Caco-2 (cell line): ENCODE results near the gene SPOP. TPM values are rescaled to one million over a fixed set of nuclear protein-coding genes. Genes with fewer than 3 reads are reported as not detected.
A peak's percentile ranks its signal among the peaks of the same experiment; 100 is the strongest.
"Not testable (repeated sequence)": the region's sequence is repeated elsewhere in the genome, so short reads cannot be mapped to it uniquely, and the experiment has no call there.

Experiments
- BruUV-seq: library from RNA; stranded (reverse); fragments of 400-500 nt; replicated peaks from 2 replicates; lab custom pipeline; 2021; lab: Mats Ljungman, UMichigan
- CTCF ChIA-PET: fragments of 300-600 bp; sonication (Branson Sonifier 250); formaldehyde crosslinking; loops from one replicate; lab custom pipeline; 2022; ENCODE audit warnings: antibody characterized with exemption; lab: Charles Lee
- POLR2A ChIA-PET: fragments of 300-600 bp; sonication (Branson Sonifier 250); formaldehyde crosslinking; loops from one replicate; lab custom pipeline; 2022; ENCODE audit warnings: antibody characterized with exemption; lab: Charles Lee
- DNase-seq, 2 experiments: peaks; one replicate each; pipeline versions ENCODE4 v3.0.0 to v3.0.0-alpha.2; 2020 to 2022
- H3K27me3 ChIP-seq: replicated peaks from 2 replicates; pipeline ENCODE4 v1.6.0; 2011; ENCODE audit warnings: low read length; ENCODE audit not compliant: control insufficient read depth, insufficient read depth
- H3K36me3 ChIP-seq: 2 replicates; pipeline ENCODE4 v1.5.1; 2011; ENCODE audit warnings: low read length; ENCODE audit not compliant: control insufficient read depth, insufficient read depth
- H3K4me1 ChIP-seq: fragments of 250-450 bp; sonication (Bioruptor Pico); 2 replicates; pipeline ENCODE4 v1.5.1; 2020; ENCODE audit warnings: mild to moderate bottlenecking
- H3K4me3 ChIP-seq: 2 replicates; pipeline ENCODE4 v1.5.1; 2011; ENCODE audit warnings: low read depth, mild to moderate bottlenecking, control low read depth, low read length
- H3K9me3 ChIP-seq: fragments of 250-450 bp; sonication (Bioruptor Pico); 2 replicates; pipeline ENCODE4 v1.5.1; 2020; ENCODE audit warnings: mild to moderate bottlenecking, moderate library complexity
- H3K27ac Mint-ChIP-seq: one replicate; pipeline ENCODE4 v1.8.0; 2022; ENCODE audit warnings: mixed read lengths; ENCODE audit not compliant: unreplicated experiment
- H3K27me3 Mint-ChIP-seq: one replicate; pipeline ENCODE4 v1.8.0; 2022; ENCODE audit warnings: mixed read lengths; ENCODE audit not compliant: insufficient read depth, unreplicated experiment
- H3K36me3 Mint-ChIP-seq: one replicate; pipeline ENCODE4 v1.8.0; 2022; ENCODE audit warnings: mild to moderate bottlenecking, mixed read lengths; ENCODE audit not compliant: insufficient read depth, unreplicated experiment
- H3K4me1 Mint-ChIP-seq: one replicate; pipeline ENCODE4 v1.8.0; 2022; ENCODE audit warnings: low read depth, mixed read lengths; ENCODE audit not compliant: unreplicated experiment
- H3K4me3 Mint-ChIP-seq: one replicate; pipeline ENCODE4 v1.8.0; 2022; ENCODE audit warnings: mild to moderate bottlenecking, moderate library complexity, mixed read lengths; ENCODE audit not compliant: unreplicated experiment
- H3K9me3 Mint-ChIP-seq: one replicate; pipeline ENCODE4 v1.8.0; 2022; ENCODE audit warnings: mixed read lengths; ENCODE audit not compliant: unreplicated experiment
- intact Hi-C: fragments of 100-400 bp; cut with micrococcal nuclease; formaldehyde crosslinking; loops from one replicate; pipeline ENCODE4 v1.10.0; 2022; ENCODE audit not compliant: unreplicated experiment
- total RNA-seq: library from RNA; stranded (reverse); gene quantifications from 2 replicates; pipeline ENCODE4 v1.2.3, GENCODE V29; 2022
- TF ChIP-seq, protein P1 (sequence below), 2 experiments: fragments of 200-600 bp in 1 of 2; IDR thresholded peaks; 1 replicate in 1 of 2; 2 replicates in 1 of 2; pipeline versions ENCODE4 v1.5.1 to v1.8.0; 2011 to 2022; ENCODE audit warnings: antibody characterized with exemption in 1 of 2, control low read depth in 1 of 2, inconsistent platforms in 1 of 2, low read depth in 1 of 2, low read length in 1 of 2, mild to moderate bottlenecking in 1 of 2, moderate library complexity in 1 of 2; ENCODE audit not compliant: insufficient read depth in 1 of 2, severe bottlenecking in 1 of 2, unreplicated experiment in 1 of 2

The SPOP gene
- total RNA-seq, 1 experiment from 2014 or later = 70.2 TPM

DNA sequence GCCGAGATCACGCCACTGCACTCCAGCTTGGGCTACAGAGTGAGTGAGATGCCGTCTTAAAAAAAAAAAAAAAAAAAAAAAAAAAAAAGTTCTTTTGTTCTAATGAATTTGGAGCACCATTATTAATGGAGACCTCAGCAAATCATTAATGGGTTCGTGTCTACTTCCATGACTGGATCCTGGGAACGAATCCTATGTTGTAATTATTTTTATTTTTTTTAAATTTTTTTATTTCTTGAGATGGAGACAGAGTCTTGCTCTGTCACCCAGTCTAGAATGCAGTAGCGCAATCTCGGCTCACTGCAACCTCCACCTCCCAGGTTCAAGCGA is 30.7 kb downstream of the SPOP start:
- H3K4me1 ChIP-seq = peaks cover 13% of the 10 kb centered on the region
- CTCF ChIA-PET = interaction anchor here (0.6 to 1.7 kb wide), 5 partner anchors 71 to 90 kb away, joined by 3 to 8 read pairs (median 5); no protein-coding TSS in a partner anchor
- H3K27me3 Mint-ChIP-seq = no peaks in the 10 kb centered on the region
- H3K4me1 Mint-ChIP-seq = peaks cover 17% of the 10 kb centered on the region
- TF ChIP-seq, protein P1, sequence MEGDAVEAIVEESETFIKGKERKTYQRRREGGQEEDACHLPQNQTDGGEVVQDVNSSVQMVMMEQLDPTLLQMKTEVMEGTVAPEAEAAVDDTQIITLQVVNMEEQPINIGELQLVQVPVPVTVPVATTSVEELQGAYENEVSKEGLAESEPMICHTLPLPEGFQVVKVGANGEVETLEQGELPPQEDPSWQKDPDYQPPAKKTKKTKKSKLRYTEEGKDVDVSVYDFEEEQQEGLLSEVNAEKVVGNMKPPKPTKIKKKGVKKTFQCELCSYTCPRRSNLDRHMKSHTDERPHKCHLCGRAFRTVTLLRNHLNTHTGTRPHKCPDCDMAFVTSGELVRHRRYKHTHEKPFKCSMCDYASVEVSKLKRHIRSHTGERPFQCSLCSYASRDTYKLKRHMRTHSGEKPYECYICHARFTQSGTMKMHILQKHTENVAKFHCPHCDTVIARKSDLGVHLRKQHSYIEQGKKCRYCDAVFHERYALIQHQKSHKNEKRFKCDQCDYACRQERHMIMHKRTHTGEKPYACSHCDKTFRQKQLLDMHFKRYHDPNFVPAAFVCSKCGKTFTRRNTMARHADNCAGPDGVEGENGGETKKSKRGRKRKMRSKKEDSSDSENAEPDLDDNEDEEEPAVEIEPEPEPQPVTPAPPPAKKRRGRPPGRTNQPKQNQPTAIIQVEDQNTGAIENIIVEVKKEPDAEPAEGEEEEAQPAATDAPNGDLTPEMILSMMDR (IDR thresholded peaks at IDR 0.05; ENCODE audit: insufficient read depth in 1 of 2, low read depth in 1 of 2, low read length in 1 of 2, severe bottlenecking in 1 of 2, unreplicated experiment in 1 of 2) = no peak
- H3K4me3 Mint-ChIP-seq = no peak overlapping the region
- H3K36me3 ChIP-seq = no peaks in the 10 kb centered on the region
- H3K27me3 ChIP-seq = no peaks in the 10 kb centered on the region
- no peak for DNase-seq
- no peaks in the 10 kb centered on the region for H3K9me3 ChIP-seq
- H3K36me3 Mint-ChIP-seq = peaks cover 6% of the 10 kb centered on the region
- peak overlapping the region; percentile 11 for H3K27ac Mint-ChIP-seq
- intact Hi-C loops = loop anchor here (2.0 kb wide), 1 partner anchor 30 kb away; no protein-coding TSS in a partner anchor
- no peaks in the 10 kb centered on the region for H3K9me3 Mint-ChIP-seq
- no peak overlapping the region for H3K4me3 ChIP-seq
- no TSS peak for BruUV-seq
- POLR2A ChIA-PET = interaction anchor here (1.1 to 1.4 kb wide), 3 partner anchors 29 to 650 kb away, joined by 3 to 10 read pairs (median 3); partner anchors contain the start of gene IGF2BP1

DNA sequence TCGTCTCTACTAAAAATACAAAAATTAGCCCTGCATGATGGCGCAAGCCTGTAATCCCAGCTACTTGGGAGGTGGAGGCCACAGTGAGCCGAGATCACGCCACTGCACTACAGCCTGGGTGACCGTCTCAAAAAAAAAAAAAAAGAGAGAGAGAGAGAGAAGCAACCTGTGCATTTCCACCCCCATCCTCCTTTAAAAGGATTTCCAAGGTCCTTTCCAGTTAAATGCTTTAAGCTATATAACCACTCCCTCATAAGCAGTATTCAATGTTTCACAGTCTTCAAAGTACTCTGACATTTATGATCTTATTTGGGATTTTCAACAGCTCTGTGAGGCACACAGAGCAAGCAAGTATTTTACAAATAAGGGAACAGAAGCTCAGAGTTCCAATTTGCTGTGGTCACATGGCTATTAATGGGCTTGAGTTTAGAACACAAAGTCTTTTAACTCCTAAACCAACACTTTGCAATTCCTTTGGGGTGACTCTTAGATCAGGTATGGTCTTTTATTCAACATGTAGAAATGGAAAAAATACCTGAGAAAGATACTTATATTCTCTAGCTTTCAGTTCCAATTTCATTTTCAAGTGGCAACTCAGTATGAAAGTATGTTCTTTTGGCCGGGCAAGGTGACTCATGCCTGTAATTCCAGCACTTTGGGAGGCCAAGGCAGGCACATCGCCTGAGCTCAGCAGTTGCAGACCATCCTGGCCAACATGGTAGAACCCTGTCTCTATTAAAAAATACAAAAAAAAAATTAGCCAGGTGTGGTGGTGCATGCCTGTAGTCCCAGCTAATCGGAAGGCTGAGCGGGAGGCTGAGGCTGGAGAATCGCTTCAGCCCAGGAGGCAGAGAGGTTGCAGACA is 31.3 kb downstream of the SPOP start:
- Histone ChIP-seq H3K4me3 (no peak overlapping the region), H3K4me1 (peaks cover 13% of the 10 kb centered on the region), H3K27me3 (no peaks in the 10 kb centered on the region), H3K36me3 (no peaks in the 10 kb centered on the region), H3K9me3 (no peaks in the 10 kb centered on the region)
- Mint-ChIP-seq H3K27me3 (no peaks in the 10 kb centered on the region), H3K4me1 (peaks cover 16% of the 10 kb centered on the region), H3K9me3 (no peaks in the 10 kb centered on the region), H3K27ac (peak overlapping the region; percentile 11), H3K4me3 (no peak overlapping the region), H3K36me3 (peaks cover 6% of the 10 kb centered on the region)
- intact Hi-C loops = loop anchor here (2.0 kb wide), 1 partner anchor 30 kb away; no protein-coding TSS in a partner anchor
- no TSS peak for BruUV-seq
- TF ChIP-seq, protein P1 (IDR thresholded peaks at IDR 0.05; ENCODE audit: insufficient read depth in 1 of 2, low read depth in 1 of 2, low read length in 1 of 2, severe bottlenecking in 1 of 2, unreplicated experiment in 1 of 2) = no peak
- peak in 1 of 2 experiments; percentile 31 for DNase-seq
- ChIA-PET CTCF (interaction anchor here (0.6 to 1.7 kb wide), 8 partner anchors 31 to 465 kb away, joined by 3 to 8 read pairs (median 4); partner anchors contain the start of gene SLC35B1), POLR2A (interaction anchor here (0.5 to 1.4 kb wide), 4 partner anchors 28 to 650 kb away, joined by 3 to 10 read pairs (median 3); partner anchors contain the start of gene IGF2BP1)

DNA sequence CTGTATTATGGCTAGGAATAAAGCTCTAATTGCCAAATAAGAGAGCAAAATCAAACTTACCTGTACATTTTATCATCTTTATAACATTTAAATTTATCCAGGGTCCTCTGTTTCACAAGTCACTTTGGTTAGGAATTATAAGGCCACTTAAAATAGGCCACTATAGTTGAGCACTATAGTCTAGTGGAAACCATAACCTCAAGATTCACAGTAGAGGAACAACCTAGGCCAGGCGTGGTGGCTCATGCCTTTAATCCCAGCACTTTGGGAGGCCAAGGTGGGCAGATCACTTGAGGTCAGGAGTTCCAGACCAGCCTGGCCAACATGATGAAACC is 31.9 kb downstream of the SPOP start:
- H3K4me1 Mint-ChIP-seq = peaks cover 16% of the 10 kb centered on the region
- BruUV-seq = TSS peak; percentile 17
- not testable (repeated sequence) for H3K9me3 ChIP-seq, H3K4me3 ChIP-seq, H3K4me3 Mint-ChIP-seq, H3K27me3 ChIP-seq, H3K27me3 Mint-ChIP-seq, H3K9me3 Mint-ChIP-seq, H3K36me3 Mint-ChIP-seq, DNase-seq, H3K27ac Mint-ChIP-seq, H3K36me3 ChIP-seq
- POLR2A ChIA-PET = interaction anchor here (0.5 to 1.4 kb wide), 5 partner anchors 28 to 649 kb away, joined by 3 to 10 read pairs (median 3); partner anchors contain the start of gene IGF2BP1
- intact Hi-C loops = loop anchor here (2.0 kb wide), 1 partner anchor 31 kb away; no protein-coding TSS in a partner anchor
- CTCF ChIA-PET = interaction anchor here (0.9 to 1.7 kb wide), 4 partner anchors 62 to 88 kb away, joined by 3 to 7 read pairs (median 6); partner anchors contain the start of gene SLC35B1
- peaks cover 13% of the 10 kb centered on the region for H3K4me1 ChIP-seq
